GM23338 (cell line): ENCODE data around the gene AGBL4. TPM values are rescaled to one million over a fixed set of nuclear protein-coding genes. Genes with fewer than 3 reads are reported as not detected.

ENCODE experiments used
- ATAC-seq: fragments of 200-7000 bp; cut with Tn5 transposase; 3 replicates; pipeline ENCODE4 v1.9.1; 2020
- DNase-seq: peaks from one replicate; pipeline ENCODE4 v3.0.0-alpha.2; 2015; ENCODE audit warnings: low spot score
- H2AFZ ChIP-seq: fragments of 200-600 bp; sonication (generic); 2 replicates; pipeline ENCODE4 v1.8.0; 2016; ENCODE audit warnings: antibody characterized with exemption, mild to moderate bottlenecking, moderate library complexity
- H3F3A ChIP-seq: fragments of 200-600 bp; sonication (generic); replicated peaks from 2 replicates; pipeline ENCODE4 v1.8.0; 2017; ENCODE audit warnings: antibody characterized with exemption, mixed run types, low read depth
- H3K27ac ChIP-seq: fragments of 200-600 bp; sonication (generic); 2 replicates; pipeline ENCODE4 v1.6.1; 2016; ENCODE audit warnings: low read depth
- H3K27me3 ChIP-seq: fragments of 200-600 bp; sonication (generic); 2 replicates; pipeline ENCODE4 v1.8.0; 2016; ENCODE audit warnings: mild to moderate bottlenecking, mixed run types, moderate library complexity; ENCODE audit not compliant: insufficient read depth
- H3K36me3 ChIP-seq: fragments of 200-600 bp; sonication (generic); 2 replicates; pipeline ENCODE4 v1.8.0; 2016; ENCODE audit warnings: mild to moderate bottlenecking; ENCODE audit not compliant: insufficient read depth
- H3K4me1 ChIP-seq: fragments of 200-600 bp; sonication (generic); 2 replicates; pipeline ENCODE4 v1.8.0; 2016; ENCODE audit warnings: mild to moderate bottlenecking, moderate library complexity; ENCODE audit not compliant: insufficient read depth
- H3K4me2 ChIP-seq: fragments of 200-600 bp; sonication (generic); 2 replicates; pipeline ENCODE4 v1.7.1; 2017; ENCODE audit warnings: mixed run types
- H3K4me3 ChIP-seq: fragments of 200-600 bp; sonication (generic); 2 replicates; pipeline ENCODE4 v1.6.1; 2016; ENCODE audit warnings: mixed run types
- H3K79me2 ChIP-seq: fragments of 200-600 bp; sonication (generic); replicated peaks from 2 replicates; pipeline ENCODE4 v1.8.0; 2017; ENCODE audit warnings: mild to moderate bottlenecking; ENCODE audit not compliant: insufficient read depth
- H3K9me2 ChIP-seq: fragments of 200-600 bp; sonication (generic); 2 replicates; pipeline ENCODE4 v1.8.0; 2017; ENCODE audit not compliant: insufficient read depth
- H4K20me1 ChIP-seq: fragments of 200-600 bp; sonication (generic); replicated peaks from 2 replicates; pipeline ENCODE4 v1.8.0; 2017; ENCODE audit warnings: mild to moderate bottlenecking; ENCODE audit not compliant: insufficient read depth
- H3K27ac Mint-ChIP-seq: 2 replicates; pipeline ENCODE4 v1.8.0; 2020; ENCODE audit warnings: inconsistent platforms, mild to moderate bottlenecking, moderate library complexity, mixed read lengths
- H3K27me3 Mint-ChIP-seq: 3 replicates; pipeline ENCODE4 v1.8.0; 2022; ENCODE audit warnings: low read depth, mild to moderate bottlenecking, moderate library complexity, mixed read lengths, inconsistent platforms; ENCODE audit not compliant: insufficient read depth, poor library complexity
- H3K36me3 Mint-ChIP-seq: 3 replicates; pipeline ENCODE4 v1.8.0; 2021; ENCODE audit warnings: low read depth, mild to moderate bottlenecking, inconsistent platforms, moderate library complexity, mixed read lengths
- H3K4me1 Mint-ChIP-seq: 3 replicates; pipeline ENCODE4 v1.8.0; 2020; ENCODE audit warnings: mild to moderate bottlenecking, inconsistent platforms, mixed read lengths
- H3K4me3 Mint-ChIP-seq: 3 replicates; pipeline ENCODE4 v1.8.0; 2021; ENCODE audit warnings: moderate library complexity, mild to moderate bottlenecking, inconsistent platforms, mixed read lengths
- H3K9me3 Mint-ChIP-seq: 3 replicates; pipeline ENCODE4 v1.8.0; 2020; ENCODE audit warnings: moderate library complexity, mild to moderate bottlenecking, inconsistent platforms, mixed read lengths
- CREB1 ChIP-seq: fragments of 250-450 bp; sonication (Bioruptor Pico); IDR thresholded peaks from 2 replicates; pipeline ENCODE4 v1.5.0; 2020; ENCODE audit warnings: low read depth, mild to moderate bottlenecking, moderate library complexity
- CTCF ChIP-seq, 2 experiments: fragments of 200-600 bp in 1 of 2; sonication (generic) in 1 of 2; conservative IDR thresholded peaks; 2 replicates each; pipeline versions ENCODE4 v1.5.1 to v1.6.1; 2016 to 2017; ENCODE audit warnings: antibody characterized with exemption in 2 of 2, low read depth in 2 of 2, mild to moderate bottlenecking in 2 of 2, moderate library complexity in 1 of 2
- NANOG ChIP-seq: IDR thresholded peaks from 2 replicates; pipeline ENCODE4 v1.6.1; 2016; ENCODE audit warnings: antibody characterized with exemption, borderline replicate concordance
- ZNF114 ChIP-seq: fragments of 250-450 bp; sonication (Bioruptor Pico); IDR thresholded peaks from 2 replicates; pipeline ENCODE4 v1.5.0; 2020; ENCODE audit warnings: mild to moderate bottlenecking, moderate library complexity
- ZNF331 ChIP-seq: fragments of 250-450 bp; sonication (Bioruptor Pico); IDR thresholded peaks from 2 replicates; pipeline ENCODE4 v1.5.0; 2020; ENCODE audit warnings: low read depth, mild to moderate bottlenecking, moderate library complexity
- polyA plus RNA-seq: library from polyadenylated mRNA; unstranded; fragments of >200 nt; fragmentation: Nextera tagmentation; extraction: Ambion mirVana; gene quantifications from 2 replicates; pipeline ENCODE4 v1.2.1, GENCODE V29; 2016
- total RNA-seq: library from RNA; depleted of rRNA; stranded (reverse); fragments of >200 nt; shearing (Covaris generic); gene quantifications from 2 replicates; pipeline ENCODE4 v1.2.3, GENCODE V29; 2014
- TF ChIP-seq, protein P1 (sequence below): fragments of 250-450 bp; sonication (Bioruptor Pico); IDR thresholded peaks from 2 replicates; pipeline ENCODE4 v1.5.0; 2020; ENCODE audit warnings: mild to moderate bottlenecking, moderate library complexity

The AGBL4 gene
- total and polyA plus RNA-seq, 2 experiments from 2014 or later = 0.91 to 1.5 TPM

- no peaks in the 10 kb centered on the region; the same call in 2 of the 3 replicates for H3K4me1 Mint-ChIP-seq
- H3K27me3 ChIP-seq = no peaks in the 10 kb centered on the region
- DNase-seq = no peak
These were observed 826.7 kb downstream of the AGBL4 start for GRCh38 chr1:49197081-49197480.

More at GRCh38 chr1:49197081-49197480, 826.7 kb downstream of the AGBL4 start:
- H3F3A ChIP-seq = no peaks in the 10 kb centered on the region
- H3K27ac Mint-ChIP-seq = no peak overlapping the region
- peaks cover 32% of the 10 kb centered on the region for H3K36me3 Mint-ChIP-seq
- TF ChIP-seq CREB1 (CRISPR knock-in tag) (no peak), ZNF331 (CRISPR knock-in tag) (no peak), CTCF (conservative IDR thresholded peaks at IDR 0.05; ENCODE audit: low read depth in 2 of 2) (no peak), ZNF114 (CRISPR knock-in tag) (no peak), NANOG (no peak)
- TF ChIP-seq, protein P1, sequence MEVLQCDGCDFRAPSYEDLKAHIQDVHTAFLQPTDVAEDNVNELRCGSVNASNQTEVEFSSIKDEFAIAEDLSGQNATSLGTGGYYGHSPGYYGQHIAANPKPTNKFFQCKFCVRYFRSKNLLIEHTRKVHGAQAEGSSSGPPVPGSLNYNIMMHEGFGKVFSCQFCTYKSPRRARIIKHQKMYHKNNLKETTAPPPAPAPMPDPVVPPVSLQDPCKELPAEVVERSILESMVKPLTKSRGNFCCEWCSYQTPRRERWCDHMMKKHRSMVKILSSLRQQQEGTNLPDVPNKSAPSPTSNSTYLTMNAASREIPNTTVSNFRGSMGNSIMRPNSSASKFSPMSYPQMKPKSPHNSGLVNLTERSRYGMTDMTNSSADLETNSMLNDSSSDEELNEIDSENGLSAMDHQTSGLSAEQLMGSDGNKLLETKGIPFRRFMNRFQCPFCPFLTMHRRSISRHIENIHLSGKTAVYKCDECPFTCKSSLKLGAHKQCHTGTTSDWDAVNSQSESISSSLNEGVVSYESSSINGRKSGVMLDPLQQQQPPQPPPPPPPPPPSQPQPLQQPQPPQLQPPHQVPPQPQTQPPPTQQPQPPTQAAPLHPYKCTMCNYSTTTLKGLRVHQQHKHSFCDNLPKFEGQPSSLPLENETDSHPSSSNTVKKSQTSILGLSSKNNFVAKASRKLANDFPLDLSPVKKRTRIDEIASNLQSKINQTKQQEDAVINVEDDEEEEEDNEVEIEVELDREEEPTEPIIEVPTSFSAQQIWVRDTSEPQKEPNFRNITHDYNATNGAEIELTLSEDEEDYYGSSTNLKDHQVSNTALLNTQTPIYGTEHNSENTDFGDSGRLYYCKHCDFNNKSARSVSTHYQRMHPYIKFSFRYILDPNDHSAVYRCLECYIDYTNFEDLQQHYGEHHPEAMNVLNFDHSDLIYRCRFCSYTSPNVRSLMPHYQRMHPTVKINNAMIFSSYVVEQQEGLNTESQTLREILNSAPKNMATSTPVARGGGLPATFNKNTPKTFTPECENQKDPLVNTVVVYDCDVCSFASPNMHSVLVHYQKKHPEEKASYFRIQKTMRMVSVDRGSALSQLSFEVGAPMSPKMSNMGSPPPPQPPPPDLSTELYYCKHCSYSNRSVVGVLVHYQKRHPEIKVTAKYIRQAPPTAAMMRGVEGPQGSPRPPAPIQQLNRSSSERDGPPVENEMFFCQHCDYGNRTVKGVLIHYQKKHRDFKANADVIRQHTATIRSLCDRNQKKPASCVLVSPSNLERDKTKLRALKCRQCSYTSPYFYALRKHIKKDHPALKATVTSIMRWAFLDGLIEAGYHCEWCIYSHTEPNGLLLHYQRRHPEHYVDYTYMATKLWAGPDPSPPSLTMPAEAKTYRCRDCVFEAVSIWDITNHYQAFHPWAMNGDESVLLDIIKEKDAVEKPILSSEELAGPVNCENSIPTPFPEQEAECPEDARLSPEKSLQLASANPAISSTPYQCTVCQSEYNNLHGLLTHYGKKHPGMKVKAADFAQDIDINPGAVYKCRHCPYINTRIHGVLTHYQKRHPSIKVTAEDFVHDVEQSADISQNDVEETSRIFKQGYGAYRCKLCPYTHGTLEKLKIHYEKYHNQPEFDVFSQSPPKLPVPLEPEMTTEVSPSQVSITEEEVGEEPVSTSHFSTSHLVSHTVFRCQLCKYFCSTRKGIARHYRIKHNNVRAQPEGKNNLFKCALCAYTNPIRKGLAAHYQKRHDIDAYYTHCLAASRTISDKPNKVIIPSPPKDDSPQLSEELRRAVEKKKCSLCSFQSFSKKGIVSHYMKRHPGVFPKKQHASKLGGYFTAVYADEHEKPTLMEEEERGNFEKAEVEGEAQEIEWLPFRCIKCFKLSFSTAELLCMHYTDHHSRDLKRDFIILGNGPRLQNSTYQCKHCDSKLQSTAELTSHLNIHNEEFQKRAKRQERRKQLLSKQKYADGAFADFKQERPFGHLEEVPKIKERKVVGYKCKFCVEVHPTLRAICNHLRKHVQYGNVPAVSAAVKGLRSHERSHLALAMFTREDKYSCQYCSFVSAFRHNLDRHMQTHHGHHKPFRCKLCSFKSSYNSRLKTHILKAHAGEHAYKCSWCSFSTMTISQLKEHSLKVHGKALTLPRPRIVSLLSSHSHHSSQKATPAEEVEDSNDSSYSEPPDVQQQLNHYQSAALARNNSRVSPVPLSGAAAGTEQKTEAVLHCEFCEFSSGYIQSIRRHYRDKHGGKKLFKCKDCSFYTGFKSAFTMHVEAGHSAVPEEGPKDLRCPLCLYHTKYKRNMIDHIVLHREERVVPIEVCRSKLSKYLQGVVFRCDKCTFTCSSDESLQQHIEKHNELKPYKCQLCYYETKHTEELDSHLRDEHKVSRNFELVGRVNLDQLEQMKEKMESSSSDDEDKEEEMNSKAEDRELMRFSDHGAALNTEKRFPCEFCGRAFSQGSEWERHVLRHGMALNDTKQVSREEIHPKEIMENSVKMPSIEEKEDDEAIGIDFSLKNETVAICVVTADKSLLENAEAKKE (CRISPR knock-in tag) = no peak
- H3K9me3 Mint-ChIP-seq = peaks cover 98% of the 10 kb centered on the region
- no peaks in the 10 kb centered on the region for H3K36me3 ChIP-seq
- H3K4me1 ChIP-seq = peaks cover 12% of the 10 kb centered on the region
- H3K79me2 ChIP-seq = no peaks in the 10 kb centered on the region
- no peaks in the 10 kb centered on the region for H4K20me1 ChIP-seq
- no peak overlapping the region for H3K4me3 Mint-ChIP-seq
- no peak overlapping the region for H3K4me3 ChIP-seq
- H3K27ac ChIP-seq = no peak overlapping the region
- no peaks in the 10 kb centered on the region for H3K27me3 Mint-ChIP-seq
- no peak for ATAC-seq
- no peak overlapping the region for H2AFZ ChIP-seq
- no peaks in the 10 kb centered on the region for H3K9me2 ChIP-seq
- H3K4me2 ChIP-seq = no peak overlapping the region
